ENCODE data around the gene WWC1. TPM values are rescaled to one million over a fixed set of nuclear protein-coding genes. Genes with fewer than 3 reads are reported as not detected.
A peak's percentile ranks its signal among the peaks of the same experiment; 100 is the strongest.
"Not testable (repeated sequence)": the region's sequence is repeated elsewhere in the genome, so short reads cannot be mapped to it uniquely, and the experiment has no call there.

WWC1 gene
- total RNA-seq, 1 donor from 2014 or later = 1.9 TPM

GRCh38 chr5:168302785-168303184, 11.3 kb downstream of the WWC1 start:
- DNase-seq (ENCODE audit: missing footprints) (no peak), ATAC-seq (no peak)
- intact Hi-C loops (cut with DNase I) = no loop called here

DNA sequence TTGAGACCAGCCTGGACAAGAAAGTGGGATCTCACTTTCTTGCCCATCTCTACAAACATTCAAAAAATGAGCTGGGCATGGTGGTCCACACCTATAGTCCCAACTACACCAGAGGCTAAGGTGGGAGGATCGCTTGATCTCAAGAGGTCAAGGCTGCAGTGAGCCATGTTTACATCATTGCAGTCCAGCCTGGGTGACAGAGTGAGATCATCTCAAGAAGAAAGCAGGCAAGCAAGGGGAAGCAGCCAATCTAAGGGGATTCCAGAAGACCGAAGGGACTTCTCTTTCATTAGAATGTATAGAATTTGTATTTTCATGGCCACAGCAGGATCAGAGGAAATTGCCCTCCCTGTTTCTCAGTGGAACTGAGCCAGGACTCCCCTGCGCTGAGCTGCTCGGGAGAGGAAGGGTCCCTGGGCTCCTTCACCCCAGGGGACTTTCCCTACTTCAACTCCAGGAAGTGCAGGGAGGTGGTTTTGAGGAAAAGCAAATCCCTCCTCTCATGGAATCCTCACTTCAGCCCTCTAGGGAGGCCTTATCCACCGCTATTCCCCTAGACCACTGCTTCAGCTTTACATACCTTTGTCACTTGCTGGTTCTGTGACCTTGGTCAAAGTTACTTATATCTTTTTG, 12.1 kb downstream of the WWC1 start:
- ATAC-seq (no peak), DNase-seq (ENCODE audit: missing footprints) (no peak)
- intact Hi-C loops (cut with DNase I) = no loop called here

DNA sequence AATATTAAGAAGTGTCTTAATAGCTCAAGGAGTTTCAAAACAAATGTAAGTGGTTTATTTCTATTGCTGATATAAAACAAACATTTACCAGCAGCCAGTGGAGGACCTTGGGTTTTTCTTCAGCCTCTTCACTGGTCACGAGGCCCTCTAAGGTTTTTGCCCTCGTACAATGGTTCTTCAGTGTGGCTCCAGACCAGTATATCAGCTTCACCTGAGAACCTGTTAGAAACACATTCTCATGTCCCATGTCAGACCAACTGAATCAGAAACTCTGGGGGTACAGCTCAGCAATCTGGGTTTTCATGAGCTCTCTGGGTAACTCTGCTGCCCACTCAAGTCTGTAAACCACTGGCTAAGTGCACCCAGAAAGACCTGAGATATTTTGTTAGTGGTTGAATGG, 12.9 kb downstream of the WWC1 start:
- ATAC-seq (no peak), DNase-seq (ENCODE audit: missing footprints) (no peak)
- intact Hi-C loops (cut with DNase I) = no loop called here

GRCh38 chr5:168305281-168305680, 13.8 kb downstream of the WWC1 start:
- intact Hi-C loops (cut with DNase I) = no loop called here
- no peak for DNase-seq (ENCODE audit: missing footprints)
- ATAC-seq = no peak

GRCh38 chr5:168307022-168307421, 15.6 kb downstream of the WWC1 start:
- intact Hi-C loops (cut with DNase I) = no loop called here
- no peak for DNase-seq (ENCODE audit: missing footprints)
- ATAC-seq = no peak

DNA sequence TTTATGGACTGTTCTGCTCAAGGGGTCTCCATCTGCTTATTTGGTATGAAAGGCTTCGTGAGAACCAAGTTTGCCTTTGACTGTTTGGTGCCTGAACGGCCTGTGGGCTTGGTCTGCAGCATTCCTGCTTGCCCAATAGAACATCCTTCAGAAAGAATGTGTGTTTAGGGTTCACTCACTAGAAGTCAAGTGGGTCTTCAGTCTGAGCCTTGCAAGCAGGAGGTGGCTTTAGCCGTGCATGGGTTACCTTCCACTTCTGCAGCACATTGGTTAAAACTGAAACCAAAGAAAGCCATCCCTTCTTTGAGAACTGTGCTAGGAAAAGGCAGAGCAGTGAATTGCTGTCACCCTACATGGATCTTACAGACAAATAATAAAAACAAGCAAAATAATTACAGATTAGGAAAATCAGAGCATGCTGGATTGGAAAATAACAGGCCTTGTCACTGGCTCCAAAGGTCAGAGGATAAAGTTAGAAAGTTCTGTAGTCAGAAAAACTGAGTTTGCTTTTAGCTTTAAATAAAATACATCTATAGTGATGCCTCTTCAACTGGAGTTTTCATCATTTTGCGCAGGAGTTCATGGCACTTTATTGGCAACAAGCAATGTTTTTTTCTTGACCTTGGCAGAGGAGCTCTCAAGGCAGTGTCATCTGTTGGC, 16.6 kb downstream of the WWC1 start:
- DNase-seq (ENCODE audit: missing footprints) (no peak), ATAC-seq (no peak)
- intact Hi-C loops (cut with DNase I) = no loop called here

GRCh38 chr5:168308976-168309598, 17.6 kb downstream of the WWC1 start:
- DNase-seq (ENCODE audit: missing footprints) = no peak
- no peak for ATAC-seq
- intact Hi-C loops (cut with DNase I) = no loop called here

- ATAC-seq; DNase-seq (ENCODE audit: missing footprints); intact Hi-C loops (cut with DNase I): not testable (repeated sequence)
These were observed 19.1 kb downstream of the WWC1 start for GRCh38 chr5:168310541-168310940.

GRCh38 chr5:168311061-168311566, 19.7 kb downstream of the WWC1 start:
- no peak for DNase-seq (ENCODE audit: missing footprints)
- ATAC-seq = no peak
- intact Hi-C loops (cut with DNase I) = no loop called here

DNA sequence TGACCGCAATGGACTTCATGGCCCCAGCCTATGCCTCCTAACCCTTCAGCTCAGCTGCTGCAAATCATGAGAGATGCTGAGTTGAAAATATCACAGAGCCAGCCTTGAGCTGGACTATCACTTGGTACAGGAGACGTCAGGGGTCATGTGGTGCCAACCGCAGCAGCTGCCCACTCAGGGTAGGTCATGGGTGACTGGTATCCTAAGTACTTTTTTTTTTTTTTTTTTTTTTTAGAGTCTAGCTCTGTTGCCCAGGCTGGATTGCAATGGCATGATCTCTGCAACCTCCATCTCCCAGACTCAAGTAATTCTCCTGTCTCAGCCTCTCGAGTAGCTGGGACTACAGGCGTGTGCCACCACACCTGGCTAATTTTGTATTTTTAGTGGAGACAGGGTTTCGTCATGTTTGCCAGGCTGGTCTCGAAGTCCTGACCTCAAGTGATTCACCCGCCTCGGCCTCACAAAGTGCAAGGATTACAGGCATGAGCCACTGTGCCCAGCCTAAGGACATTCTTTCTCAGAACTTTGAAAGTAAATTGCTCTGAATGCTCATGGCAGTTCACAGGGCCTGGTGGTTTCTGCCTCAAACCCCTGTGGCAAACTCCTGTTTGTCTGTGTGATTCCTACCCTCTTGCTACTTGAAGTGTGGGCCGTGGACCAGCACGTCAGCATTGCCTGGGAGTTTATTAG, 21.3 kb downstream of the WWC1 start:
- intact Hi-C loops (cut with DNase I) = no loop called here
- DNase-seq (ENCODE audit: missing footprints) (no peak), ATAC-seq (no peak)

DNA sequence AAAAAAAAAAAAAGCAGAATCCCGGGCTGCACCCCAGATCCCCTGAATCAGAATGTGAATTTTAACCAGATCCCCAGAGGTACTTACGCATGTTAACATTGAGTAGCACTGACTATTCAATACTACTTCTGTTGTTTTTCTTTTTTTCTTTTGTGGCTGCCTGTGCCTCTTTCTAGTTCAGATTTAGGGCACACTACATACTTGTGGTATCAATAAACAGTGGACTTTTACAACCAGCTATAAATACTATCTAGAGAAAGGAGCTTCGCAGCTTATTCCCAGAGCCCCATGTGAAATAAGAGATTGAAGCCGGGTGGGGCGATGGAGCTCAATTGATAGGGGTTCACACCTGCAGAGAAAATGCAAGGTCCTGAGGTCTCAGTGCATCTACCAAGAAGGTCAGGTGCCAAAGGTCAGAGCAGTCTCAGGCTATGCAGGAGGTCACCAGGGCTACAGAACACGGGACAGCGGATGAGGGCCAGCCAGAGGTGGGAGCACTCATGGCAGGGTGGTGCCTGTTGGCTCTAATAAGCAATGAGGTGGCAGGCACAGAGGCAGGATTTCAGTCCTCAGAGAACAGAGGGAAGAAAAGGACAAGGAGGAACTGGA, 22.3 kb downstream of the WWC1 start:
- DNase-seq (ENCODE audit: missing footprints) (no peak), ATAC-seq (no peak)
- intact Hi-C loops (cut with DNase I) = no loop called here

DNA sequence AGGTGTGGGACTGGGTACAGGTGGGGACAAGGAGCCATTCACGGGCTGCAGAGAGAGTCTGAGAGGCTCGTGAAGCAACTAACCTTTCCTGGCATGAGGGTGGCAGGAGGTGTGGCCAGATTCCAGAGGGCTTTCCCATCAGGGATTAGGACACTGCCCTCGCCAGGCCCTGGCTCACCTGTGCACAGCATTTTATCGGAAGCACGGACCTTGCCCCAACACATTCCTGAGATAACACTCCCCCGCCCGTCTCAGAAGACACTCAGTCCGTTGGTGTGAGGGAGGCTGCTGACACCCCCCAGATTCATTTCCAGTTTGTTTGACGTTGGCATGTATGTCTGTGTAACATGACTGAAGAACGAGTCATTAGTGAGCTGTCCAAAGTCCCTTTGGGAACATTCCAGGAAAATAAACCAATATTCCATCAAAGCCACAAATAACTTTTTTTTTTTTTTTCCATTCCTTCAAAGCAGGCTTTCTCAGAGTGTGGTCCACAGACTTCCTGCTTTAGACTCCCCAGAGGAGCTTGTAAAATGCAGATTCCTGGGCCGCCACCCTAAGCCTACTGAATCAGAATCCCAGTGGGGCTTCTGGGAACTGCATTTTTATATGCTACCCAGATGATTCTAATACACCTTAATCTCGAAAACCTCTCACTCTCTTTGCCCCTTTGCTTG, 23.4 kb downstream of the WWC1 start:
- no peak for DNase-seq (ENCODE audit: missing footprints)
- no peak for ATAC-seq
- intact Hi-C loops (cut with DNase I) = no loop called here

- DNase-seq (ENCODE audit: missing footprints) (no peak), ATAC-seq (no peak)
- intact Hi-C loops (cut with DNase I) = no loop called here
These were observed 24.1 kb downstream of the WWC1 start for GRCh38 chr5:168315416-168316138.

- intact Hi-C loops (cut with DNase I) = no loop called here
- DNase-seq (ENCODE audit: missing footprints) (no peak), ATAC-seq (no peak)
These were observed 24.7 kb downstream of the WWC1 start for GRCh38 chr5:168316139-168316578.

DNA sequence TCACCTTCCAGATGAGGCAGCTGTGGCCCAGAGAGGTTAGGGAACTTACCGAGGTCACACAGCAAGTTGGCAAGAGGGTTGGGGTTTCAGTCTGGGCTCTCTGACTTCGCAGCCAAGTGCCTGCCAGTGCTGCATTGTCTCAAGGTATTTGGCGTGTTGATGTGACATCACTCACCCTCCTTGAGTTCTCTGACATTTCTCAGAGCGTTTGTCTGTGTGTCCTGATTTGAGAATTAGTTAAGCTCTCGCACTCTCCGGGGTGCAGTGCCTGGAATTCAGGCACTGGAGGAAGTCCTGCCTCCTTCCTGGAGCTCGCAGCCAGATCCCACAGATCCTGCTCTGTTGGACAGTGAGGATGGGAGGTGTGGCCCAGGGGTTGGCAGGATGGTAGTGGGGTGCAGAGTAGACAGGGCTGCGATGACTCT, 25.7 kb downstream of the WWC1 start:
- DNase-seq (ENCODE audit: missing footprints) (no peak), ATAC-seq (no peak)

GRCh38 chr5:168317521-168318147, 26.2 kb downstream of the WWC1 start:
- intact Hi-C loops (cut with DNase I) = no loop called here
- ATAC-seq (peak; percentile 90), DNase-seq (ENCODE audit: missing footprints) (no peak)

More for the DNA sequence above, 25.7 kb downstream of the WWC1 start:
- intact Hi-C loops (cut with DNase I) = no loop called here

DNA sequence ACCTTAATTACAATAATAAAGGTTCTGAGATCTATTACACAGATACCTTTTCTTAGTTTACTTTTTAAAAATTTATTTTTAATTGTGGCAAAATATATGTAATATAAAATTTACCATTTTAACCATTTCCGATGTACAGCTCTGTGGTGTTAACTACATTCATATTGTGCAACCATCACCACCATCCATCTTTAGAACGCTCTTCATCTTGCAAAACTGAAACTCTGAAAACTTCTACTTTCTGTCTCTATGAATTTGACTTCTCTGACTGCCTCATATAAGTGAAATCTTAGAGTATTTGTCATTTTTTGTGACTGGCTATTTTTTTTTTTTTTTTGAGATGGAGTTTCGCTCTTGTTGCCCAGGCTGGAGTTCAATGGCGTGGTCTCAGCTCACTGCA, 26.8 kb downstream of the WWC1 start:
- no peak for DNase-seq (ENCODE audit: missing footprints)
- intact Hi-C loops (cut with DNase I) = no loop called here
- no peak for ATAC-seq

- no peak for ATAC-seq
- intact Hi-C loops (cut with DNase I) = no loop called here
- DNase-seq (ENCODE audit: missing footprints) = no peak
These were observed 28.3 kb downstream of the WWC1 start for GRCh38 chr5:168319774-168320173.
